Measurements from ENCODE around the gene AKAP9. TPM values are rescaled to one million over a fixed set of nuclear protein-coding genes. Genes with fewer than 3 reads are reported as not detected.
"Not testable (repeated sequence)": the region's sequence is repeated elsewhere in the genome, so short reads cannot be mapped to it uniquely, and the experiment has no call there.

AKAP9 gene
- total and polyA plus RNA-seq, 12 donors, result 22.7 to 122 (median 54.0) TPM

- no peak overlapping the region for H3K27ac ChIP-seq
- no peaks in the 10 kb centered on the region for H3K36me3 ChIP-seq (replicated peaks in 1 of 2)
- no peaks in the 10 kb centered on the region for H3K4me1 ChIP-seq (replicated peaks in 1 of 2)
- H3K4me3 ChIP-seq, result no peak overlapping the region
- no peak for DNase-seq
- no peaks in the 10 kb centered on the region for H3K27me3 ChIP-seq
- no peaks in the 10 kb centered on the region for H3K9me3 ChIP-seq (replicated peaks in 1 of 3)
- intact Hi-C loops (cut with DNase I), result no loop called here
- 94 to 99% (median 96%) methylated on average over 5 of the region's 5 CpGs for WGBS, 4 donors
- TF ChIP-seq CTCF (IDR thresholded peaks at IDR 0.05), result no peak
- TF ChIP-seq POLR2A (IDR thresholded peaks at IDR 0.05), result no peak
Observed at GRCh38 chr7:92010215-92010614, 69.6 kb downstream of the AKAP9 start.

GRCh38 chr7:92013611-92014010 is 72.9 kb downstream of the AKAP9 start:
- no peaks in the 10 kb centered on the region for H3K9me3 ChIP-seq (replicated peaks in 1 of 3)
- no peak for TF ChIP-seq CTCF (IDR thresholded peaks at IDR 0.05)
- TF ChIP-seq POLR2A (IDR thresholded peaks at IDR 0.05), result no peak
- H3K4me3 ChIP-seq, result no peak overlapping the region
- no peaks in the 10 kb centered on the region for H3K4me1 ChIP-seq (replicated peaks in 1 of 2)
- intact Hi-C loops (cut with DNase I), result no loop called here
- DNase-seq, result no peak
- no peak overlapping the region for H3K27ac ChIP-seq
- H3K36me3 ChIP-seq (replicated peaks in 1 of 2), result peaks cover 0 to 11% of the 10 kb centered on the region in 2 donors
- H3K27me3 ChIP-seq, result no peaks in the 10 kb centered on the region

- no peak for DNase-seq
- TF ChIP-seq POLR2A (IDR thresholded peaks at IDR 0.05) (no peak), CTCF (IDR thresholded peaks at IDR 0.05) (no peak)
- no peaks in the 10 kb centered on the region for H3K27me3 ChIP-seq
- H3K27ac ChIP-seq, result no peak overlapping the region
- intact Hi-C loops (cut with DNase I), result no loop called here
- peaks cover 0 to 44% of the 10 kb centered on the region in 2 donors for H3K36me3 ChIP-seq (replicated peaks in 1 of 2)
- no peaks in the 10 kb centered on the region for H3K9me3 ChIP-seq (replicated peaks in 1 of 3)
- no peak overlapping the region for H3K4me3 ChIP-seq
- no peaks in the 10 kb centered on the region for H3K4me1 ChIP-seq (replicated peaks in 1 of 2)
Observed at GRCh38 chr7:92020636-92021035, 80.0 kb downstream of the AKAP9 start.

GRCh38 chr7:92025260-92025659 is 84.6 kb downstream of the AKAP9 start:
- no peak overlapping the region for H3K4me3 ChIP-seq
- H3K27me3 ChIP-seq, result no peaks in the 10 kb centered on the region
- no peak overlapping the region for H3K27ac ChIP-seq

GRCh38 chr7:92026635-92027034 is 86.0 kb downstream of the AKAP9 start:
- 98 to 99% (median 98%) methylated on average over 21 to 24 of the region's 24 CpGs; no CpG with 5 or more reads in 1 of the 4 donors for WGBS, 4 donors
- intact Hi-C loops (cut with DNase I); H3K9me3 ChIP-seq (replicated peaks in 1 of 3); DNase-seq; H3K27ac ChIP-seq; H3K27me3 ChIP-seq; H3K4me3 ChIP-seq; H3K4me1 ChIP-seq (replicated peaks in 1 of 2): not testable (repeated sequence)
- H3K36me3 ChIP-seq (replicated peaks in 1 of 2), result peaks cover 0 to 43% of the 10 kb centered on the region in 2 donors

More at GRCh38 chr7:92025260-92025659, 84.6 kb downstream of the AKAP9 start:
- H3K9me3 ChIP-seq (replicated peaks in 1 of 3), result no peaks in the 10 kb centered on the region
- H3K4me1 ChIP-seq (replicated peaks in 1 of 2), result no peaks in the 10 kb centered on the region
- intact Hi-C loops (cut with DNase I), result no loop called here
- 78 to 88% (median 87%) methylated on average over 3 of the region's 3 CpGs for WGBS, 4 donors
- no peak for TF ChIP-seq POLR2A (IDR thresholded peaks at IDR 0.05)
- no peak for TF ChIP-seq CTCF (IDR thresholded peaks at IDR 0.05)
- H3K36me3 ChIP-seq (replicated peaks in 1 of 2), result peaks cover 0 to 39% of the 10 kb centered on the region in 2 donors
- DNase-seq, result no peak

GRCh38 chr7:92027128-92027527 is 86.5 kb downstream of the AKAP9 start:
- H3K36me3 ChIP-seq (replicated peaks in 1 of 2), result peaks cover 0 to 43% of the 10 kb centered on the region in 2 donors

More at GRCh38 chr7:92027128-92027527, 86.5 kb downstream of the AKAP9 start:
- H3K27ac ChIP-seq; H3K4me3 ChIP-seq; H3K4me1 ChIP-seq (replicated peaks in 1 of 2); intact Hi-C loops (cut with DNase I); H3K27me3 ChIP-seq; DNase-seq; H3K9me3 ChIP-seq (replicated peaks in 1 of 3): not testable (repeated sequence)
- WGBS, 4 donors, result 98 to 100% (median 99%) methylated on average over 3 to 29 of the region's 29 CpGs
